ENCODE measurements around the gene FADS6.

Gene FADS6

GRCh38 chr17:74901353-74902135 lies 8.1 kb upstream of the FADS6 start:
- TF ChIP-seq, protein P1, sequence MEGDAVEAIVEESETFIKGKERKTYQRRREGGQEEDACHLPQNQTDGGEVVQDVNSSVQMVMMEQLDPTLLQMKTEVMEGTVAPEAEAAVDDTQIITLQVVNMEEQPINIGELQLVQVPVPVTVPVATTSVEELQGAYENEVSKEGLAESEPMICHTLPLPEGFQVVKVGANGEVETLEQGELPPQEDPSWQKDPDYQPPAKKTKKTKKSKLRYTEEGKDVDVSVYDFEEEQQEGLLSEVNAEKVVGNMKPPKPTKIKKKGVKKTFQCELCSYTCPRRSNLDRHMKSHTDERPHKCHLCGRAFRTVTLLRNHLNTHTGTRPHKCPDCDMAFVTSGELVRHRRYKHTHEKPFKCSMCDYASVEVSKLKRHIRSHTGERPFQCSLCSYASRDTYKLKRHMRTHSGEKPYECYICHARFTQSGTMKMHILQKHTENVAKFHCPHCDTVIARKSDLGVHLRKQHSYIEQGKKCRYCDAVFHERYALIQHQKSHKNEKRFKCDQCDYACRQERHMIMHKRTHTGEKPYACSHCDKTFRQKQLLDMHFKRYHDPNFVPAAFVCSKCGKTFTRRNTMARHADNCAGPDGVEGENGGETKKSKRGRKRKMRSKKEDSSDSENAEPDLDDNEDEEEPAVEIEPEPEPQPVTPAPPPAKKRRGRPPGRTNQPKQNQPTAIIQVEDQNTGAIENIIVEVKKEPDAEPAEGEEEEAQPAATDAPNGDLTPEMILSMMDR (IDR thresholded peaks at IDR 0.05; ENCODE audit: low read length, missing control alignments), result no peak
- H3K4me3 ChIP-seq (replicated peaks; ENCODE audit: low read depth, low read length), result no peak overlapping the region
- DNase-seq (ENCODE audit: low read depth), result no peak

DNA sequence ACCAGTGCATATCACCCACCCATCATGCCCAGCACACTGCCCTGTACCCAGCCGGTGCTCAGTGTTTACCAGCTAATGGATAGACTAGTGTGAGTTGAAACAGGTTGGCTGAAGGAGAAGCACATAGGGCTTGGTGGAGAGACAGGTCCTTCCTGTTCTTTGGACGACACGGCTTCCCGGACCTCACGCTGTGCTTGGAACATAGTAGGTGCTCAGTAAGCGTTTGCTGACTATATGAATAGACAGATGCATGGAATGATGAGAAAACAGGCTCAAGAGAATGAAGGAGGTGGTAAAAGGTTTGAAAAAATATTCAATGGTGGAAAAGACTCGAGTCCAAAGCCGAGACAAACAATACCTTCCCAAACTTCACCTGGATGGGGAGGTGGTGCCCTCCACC lies 6.8 kb upstream of the FADS6 start:
- TF ChIP-seq, protein P1 (IDR thresholded peaks at IDR 0.05; ENCODE audit: low read length, missing control alignments), result no peak
- DNase-seq (ENCODE audit: low read depth), result no peak
- H3K4me3 ChIP-seq (replicated peaks; ENCODE audit: low read depth, low read length), result no peak overlapping the region

GRCh38 chr17:74898376-74898946 lies 5.0 kb upstream of the FADS6 start:
- no peak overlapping the region for H3K4me3 ChIP-seq (replicated peaks; ENCODE audit: low read depth, low read length)
- TF ChIP-seq, protein P1 (IDR thresholded peaks at IDR 0.05; ENCODE audit: low read length, missing control alignments), result no peak
- no peak for DNase-seq (ENCODE audit: low read depth)

DNA sequence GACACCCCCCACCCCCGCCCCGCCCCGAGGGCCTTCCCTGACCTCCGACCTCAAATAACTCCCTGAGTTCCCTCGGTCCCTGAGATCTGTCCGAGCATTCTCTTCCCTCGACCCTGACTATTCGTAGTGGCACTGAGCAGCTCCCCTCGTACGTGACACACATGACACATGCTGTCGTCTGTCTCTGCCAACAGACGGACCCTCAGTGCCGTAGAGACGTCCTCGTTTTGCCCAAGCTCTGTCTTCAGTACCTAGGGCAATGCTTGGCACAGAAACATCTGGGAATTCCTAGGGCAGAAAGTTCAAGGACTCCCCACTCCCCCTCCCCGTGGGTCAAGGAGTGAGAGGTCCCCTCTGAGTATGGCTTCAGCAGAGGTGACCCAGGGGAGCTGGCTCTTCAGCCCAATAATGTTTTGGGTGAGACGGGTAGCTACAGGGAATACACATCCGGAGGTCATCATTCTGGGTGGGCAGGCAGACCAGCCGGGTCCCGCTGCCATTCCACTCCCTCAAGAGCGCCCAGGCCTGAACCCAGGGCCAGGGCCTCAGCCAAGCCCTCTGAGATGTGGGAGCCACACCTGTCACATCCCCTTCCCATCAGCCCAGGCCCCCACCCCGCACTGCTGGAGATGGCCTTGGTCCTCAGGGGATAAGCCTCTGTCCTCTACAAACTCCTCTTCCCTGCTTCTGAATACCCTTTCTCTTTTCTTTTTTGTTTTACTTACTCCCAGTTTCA lies 671 bp upstream of the FADS6 start:
- DNase-seq (ENCODE audit: low read depth), result no peak
- TF ChIP-seq, protein P1 (IDR thresholded peaks at IDR 0.05; ENCODE audit: low read length, missing control alignments), result no peak
- no peak overlapping the region for H3K4me3 ChIP-seq (replicated peaks; ENCODE audit: low read depth, low read length)

GRCh38 chr17:74892013-74892841 lies 1.2 kb downstream of the FADS6 start:
- DNase-seq (ENCODE audit: low read depth), result no peak
- no peak overlapping the region for H3K4me3 ChIP-seq (replicated peaks; ENCODE audit: low read depth, low read length)
- TF ChIP-seq, protein P1 (IDR thresholded peaks at IDR 0.05; ENCODE audit: low read length, missing control alignments), result no peak

- TF ChIP-seq, protein P1 (IDR thresholded peaks at IDR 0.05; ENCODE audit: low read length, missing control alignments), result no peak
- H3K4me3 ChIP-seq (replicated peaks; ENCODE audit: low read depth, low read length), result no peak overlapping the region
- no peak for DNase-seq (ENCODE audit: low read depth)
These were observed 2.9 kb downstream of the FADS6 start for GRCh38 chr17:74890554-74890953.

Measured in fibroblast of pulmonary artery (primary cell).